Ascending aorta (tissue), 2 donors: ENCODE measurements around the gene CARMIL1. TPM values are rescaled to one million over a fixed set of nuclear protein-coding genes. Genes with fewer than 3 reads are reported as not detected.

Experiments
- DNase-seq, 2 donors: peaks; one replicate each; pipeline ENCODE4 v3.0.0-alpha.2; 2019; ENCODE audit warnings: low spot score in 2 of 2
- H3K27ac ChIP-seq, 2 donors: fragments of 200-600 bp; sonication (generic); one replicate each; pipeline ENCODE4 v1.5.1; 2016 to 2017; ENCODE audit warnings: mild to moderate bottlenecking in 1 of 2
- H3K27me3 ChIP-seq: fragments of 200-600 bp; sonication (generic); one replicate; pipeline ENCODE4 v1.5.1; 2017
- H3K36me3 ChIP-seq, 2 donors: fragments of 200-600 bp; sonication (generic); one replicate each; pipeline ENCODE4 v1.5.1; 2016
- H3K4me1 ChIP-seq, 2 donors: fragments of 200-600 bp; sonication (generic); one replicate each; pipeline ENCODE4 v1.5.1; 2016 to 2017; ENCODE audit warnings: mild to moderate bottlenecking in 1 of 2
- H3K4me3 ChIP-seq, 2 donors: fragments of 200-600 bp; sonication (generic); one replicate each; pipeline ENCODE4 v1.5.1; 2016 to 2017; ENCODE audit warnings: mild to moderate bottlenecking in 1 of 2
- H3K9me3 ChIP-seq, 2 donors: fragments of 200-600 bp; sonication (generic); one replicate each; pipeline ENCODE4 v1.5.1; 2016
- CTCF ChIP-seq, 3 experiments: fragments of 200-600 bp in 2 of 3; fragments of 450-650 bp in 1 of 3; sonication (generic) in 2 of 3; IDR thresholded peaks; one replicate each; pipeline ENCODE4 v1.5.1; 2016 to 2019; ENCODE audit warnings: antibody characterized with exemption in 3 of 3, mild to moderate bottlenecking in 1 of 3, moderate library complexity in 1 of 3
- intact Hi-C: fragments of 100-400 bp; cut with DNase I; formaldehyde crosslinking; loops from one replicate; pipeline ENCODE4 v1.15.1; 2023
- total RNA-seq: library from RNA; depleted of rRNA; stranded (reverse); fragments of >200 nt; gene quantifications from one replicate; pipeline ENCODE4 v1.1.0, GENCODE V29; 2016

Gene CARMIL1
- total RNA-seq, 1 donor from 2014 or later, result 16.1 TPM

GRCh38 chr6:25350573-25350972 lies 71.4 kb downstream of the CARMIL1 start:
- Histone ChIP-seq H3K4me3 (no peak overlapping the region), H3K36me3 (no peaks in the 10 kb centered on the region), H3K4me1 (peaks cover 7 to 43% of the 10 kb centered on the region in 2 donors), H3K27me3 (no peaks in the 10 kb centered on the region), H3K27ac (peak overlapping the region; percentile 23 to 51), H3K9me3 (no peaks in the 10 kb centered on the region)
- intact Hi-C loops, result no loop called here
- TF ChIP-seq CTCF (IDR thresholded peaks at IDR 0.05), result peak in 1 of 3 experiments; percentile 5
- DNase-seq, result no peak

DNA sequence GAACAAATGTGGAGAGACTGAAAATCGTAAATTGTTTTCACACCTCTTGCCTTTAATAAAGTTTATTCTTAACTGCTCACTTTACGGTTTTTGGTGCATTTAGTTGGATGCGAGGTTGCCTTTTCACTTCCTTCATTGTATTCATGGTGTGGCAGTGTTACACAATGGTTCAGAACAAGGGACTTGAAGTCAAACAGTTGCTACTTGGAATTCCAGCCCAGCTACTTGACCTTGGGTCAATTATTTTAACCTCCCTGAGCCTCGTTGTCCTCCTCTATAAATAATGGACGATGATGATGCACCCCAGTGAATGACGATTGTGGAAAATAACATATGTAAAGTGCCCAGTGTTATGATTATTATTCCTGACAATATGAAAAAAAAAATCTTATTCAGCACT lies 72.3 kb downstream of the CARMIL1 start:
- H3K4me1 ChIP-seq, result peaks cover 7 to 43% of the 10 kb centered on the region in 2 donors
- no peaks in the 10 kb centered on the region for H3K9me3 ChIP-seq
- no peaks in the 10 kb centered on the region for H3K27me3 ChIP-seq
- peak overlapping the region in 1 of 2 donors; percentile 10 for H3K27ac ChIP-seq
- no peaks in the 10 kb centered on the region for H3K36me3 ChIP-seq
- H3K4me3 ChIP-seq, result no peak overlapping the region
- intact Hi-C loops, result no loop called here
- TF ChIP-seq CTCF (IDR thresholded peaks at IDR 0.05), result no peak
- DNase-seq, result no peak

DNA sequence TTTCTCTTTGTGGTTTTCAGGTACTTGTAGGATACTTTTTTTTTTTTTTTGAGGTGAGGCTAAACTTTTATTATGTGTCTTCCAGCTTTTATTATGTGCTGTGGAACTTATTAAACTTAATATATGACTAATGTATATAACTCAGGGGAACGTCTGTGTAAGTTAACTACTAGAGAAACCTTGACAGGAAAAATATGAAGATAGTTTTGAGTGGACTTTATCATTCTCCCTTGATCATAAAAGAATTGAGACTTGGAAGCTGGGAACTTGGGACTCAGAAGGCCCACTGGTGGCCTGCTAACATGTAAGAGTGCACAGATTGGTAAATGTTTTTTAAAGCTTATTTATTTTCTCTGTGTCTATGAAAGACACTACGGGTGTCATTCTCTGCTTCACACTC lies 73.1 kb downstream of the CARMIL1 start:
- H3K36me3 ChIP-seq, result no peaks in the 10 kb centered on the region
- H3K9me3 ChIP-seq, result no peaks in the 10 kb centered on the region
- no peaks in the 10 kb centered on the region for H3K27me3 ChIP-seq
- peaks cover 7 to 43% of the 10 kb centered on the region in 2 donors for H3K4me1 ChIP-seq
- H3K4me3 ChIP-seq, result no peak overlapping the region
- intact Hi-C loops, result no loop called here
- DNase-seq, result no peak
- TF ChIP-seq CTCF (IDR thresholded peaks at IDR 0.05), result no peak
- H3K27ac ChIP-seq, result no peak overlapping the region

DNA sequence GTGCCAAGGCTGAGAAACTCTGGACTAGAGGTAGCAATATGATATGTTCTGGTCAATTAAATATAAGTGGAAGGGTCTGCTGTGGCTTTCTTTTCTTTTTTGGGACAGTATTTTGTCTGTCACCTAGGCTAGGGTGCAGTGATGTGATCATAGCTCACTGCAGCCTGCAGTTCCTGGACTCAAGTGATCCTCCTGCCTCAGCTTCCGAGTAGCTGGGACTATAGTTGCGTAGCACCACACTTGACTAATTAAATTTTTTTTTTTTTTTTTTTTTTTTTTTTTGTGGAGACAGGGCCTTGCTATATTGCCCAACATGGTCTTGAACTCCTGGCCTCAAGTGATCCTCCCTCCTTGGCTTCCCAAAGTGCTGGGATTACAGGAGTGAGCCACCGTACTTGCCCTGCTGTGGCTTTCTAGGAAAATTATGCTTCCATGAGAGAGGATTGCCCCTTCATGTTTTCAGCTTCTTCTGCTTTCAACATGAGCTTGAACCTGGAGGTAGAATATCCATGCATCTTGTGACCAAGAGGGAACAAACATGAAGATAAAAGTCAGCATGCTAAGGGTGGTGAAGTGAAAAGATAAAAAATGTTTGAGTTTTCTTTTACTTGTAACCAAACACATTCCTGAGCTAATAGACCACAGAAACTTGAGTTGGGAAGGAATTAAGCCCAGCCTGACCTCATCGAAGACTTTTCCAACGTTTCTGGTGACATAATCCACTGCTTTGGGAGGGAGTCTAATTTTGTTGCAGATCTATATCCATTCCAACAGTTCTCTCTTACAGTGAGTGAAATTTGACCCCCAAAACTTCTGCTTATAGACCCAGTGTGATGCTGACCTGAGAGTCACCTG lies 75.1 kb downstream of the CARMIL1 start:
- no peak for TF ChIP-seq CTCF (IDR thresholded peaks at IDR 0.05)
- Histone ChIP-seq H3K27me3 (no peaks in the 10 kb centered on the region), H3K36me3 (no peaks in the 10 kb centered on the region), H3K9me3 (no peaks in the 10 kb centered on the region), H3K4me1 (peaks cover 7 to 62% of the 10 kb centered on the region in 2 donors), H3K27ac (peak overlapping the region; percentile 72 to 74), H3K4me3 (no peak overlapping the region)
- DNase-seq, result no peak
- intact Hi-C loops, result no loop called here

DNA sequence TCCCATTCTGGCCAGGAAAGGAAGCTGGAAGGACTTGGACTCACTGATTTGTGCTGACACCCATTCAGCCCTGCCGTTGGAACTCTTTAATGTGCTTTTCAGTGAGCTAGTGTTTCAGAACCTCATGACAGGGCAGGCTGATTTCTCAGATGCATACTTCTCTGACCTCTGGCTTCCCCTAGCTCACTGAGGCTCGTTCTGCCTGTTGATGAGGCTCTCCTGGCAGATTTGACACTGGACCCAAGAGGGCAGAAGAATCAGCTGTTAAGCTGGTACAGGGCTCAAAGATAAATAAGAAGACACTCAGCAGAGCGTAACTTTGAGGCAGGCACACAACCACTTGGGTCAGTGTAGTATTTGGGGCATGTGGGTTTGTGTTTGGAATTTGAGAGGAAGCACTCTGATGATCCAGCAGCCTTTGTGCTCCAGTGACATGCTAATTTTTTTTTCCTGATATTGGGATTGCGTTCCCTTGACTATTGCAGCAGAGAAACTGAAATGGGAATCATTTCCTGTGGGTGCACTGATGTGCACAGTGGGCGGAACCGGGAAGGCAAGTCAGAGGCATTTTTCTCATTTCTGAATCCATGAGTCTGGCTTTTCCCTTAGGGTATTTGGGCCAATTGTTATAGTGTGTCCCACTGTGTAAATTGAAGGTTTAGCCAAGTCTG lies 80.2 kb downstream of the CARMIL1 start:
- Histone ChIP-seq H3K9me3 (no peaks in the 10 kb centered on the region), H3K4me3 (peak overlapping the region in 1 of 2 donors; percentile 23), H3K27me3 (no peaks in the 10 kb centered on the region), H3K27ac (peak overlapping the region; percentile 77 to 91), H3K36me3 (no peaks in the 10 kb centered on the region), H3K4me1 (peaks cover 9 to 76% of the 10 kb centered on the region in 2 donors)
- DNase-seq, result peak in 1 of 2 donors; percentile 85
- no peak for TF ChIP-seq CTCF (IDR thresholded peaks at IDR 0.05)
- intact Hi-C loops, result loop anchor here (1.0 to 5.0 kb wide), 3 partner anchors 47 to 80 kb away; partner anchors contain the start of gene CARMIL1
